Hepatocyte (in vitro differentiated cells): ENCODE results near the gene CBFA2T3. TPM values are rescaled to one million over a fixed set of nuclear protein-coding genes. Genes with fewer than 3 reads are reported as not detected.

Source experiments
- DNase-seq: peaks from one replicate; pipeline ENCODE4 v3.0.0-alpha.2; 2016; ENCODE audit warnings: low spot score
- H2AFZ ChIP-seq: fragments of 200-600 bp; sonication (generic); 2 replicates; pipeline ENCODE4 v1.6.0; 2016; ENCODE audit warnings: antibody characterized with exemption, mild to moderate bottlenecking
- H3K27ac ChIP-seq: fragments of 200-600 bp; sonication (generic); 2 replicates; pipeline ENCODE4 v1.5.1; 2016; ENCODE audit warnings: mild to moderate bottlenecking
- H3K27me3 ChIP-seq: fragments of 200-600 bp; sonication (generic); 2 replicates; pipeline ENCODE4 v1.6.1; 2016
- H3K36me3 ChIP-seq: fragments of 200-600 bp; sonication (generic); replicated peaks from 2 replicates; pipeline ENCODE4 v1.5.1; 2016; ENCODE audit warnings: low read depth; ENCODE audit not compliant: insufficient read depth
- H3K4me1 ChIP-seq: fragments of 200-600 bp; sonication (generic); 2 replicates; pipeline ENCODE4 v1.5.1; 2016; ENCODE audit warnings: mild to moderate bottlenecking, moderate library complexity; ENCODE audit not compliant: insufficient read depth
- H3K4me2 ChIP-seq: fragments of 200-600 bp; sonication (generic); 2 replicates; pipeline ENCODE4 v1.6.0; 2016
- H3K4me3 ChIP-seq: fragments of 200-600 bp; sonication (generic); 2 replicates; pipeline ENCODE4 v1.5.1; 2016; ENCODE audit warnings: mild to moderate bottlenecking
- H3K79me2 ChIP-seq: fragments of 200-600 bp; sonication (generic); 2 replicates; pipeline ENCODE4 v1.6.0; 2017; ENCODE audit warnings: mild to moderate bottlenecking
- H3K9me2 ChIP-seq: fragments of 200-600 bp; sonication (generic); replicated peaks from 2 replicates; pipeline ENCODE4 v1.6.0; 2017; ENCODE audit warnings: mild to moderate bottlenecking; ENCODE audit not compliant: insufficient read depth
- H3K9me3 ChIP-seq: fragments of 200-600 bp; sonication (generic); 2 replicates; pipeline ENCODE4 v1.5.1; 2016; ENCODE audit warnings: low read depth, mild to moderate bottlenecking
- H4K20me1 ChIP-seq: fragments of 200-600 bp; sonication (generic); 2 replicates; pipeline ENCODE4 v1.6.0; 2016; ENCODE audit warnings: mild to moderate bottlenecking; ENCODE audit not compliant: insufficient read depth, poor library complexity, severe bottlenecking
- EZH2 ChIP-seq: fragments of 200-600 bp; sonication (generic); IDR thresholded peaks from 2 replicates; pipeline ENCODE4 v1.6.1; 2016; ENCODE audit warnings: antibody characterized with exemption, mild to moderate bottlenecking, borderline replicate concordance
- EZH2phosphoT487 ChIP-seq: fragments of 200-600 bp; sonication (generic); IDR thresholded peaks from one replicate; pipeline ENCODE4 v1.6.1; 2018; ENCODE audit warnings: antibody characterized with exemption, mild to moderate bottlenecking, low read depth, moderate library complexity; ENCODE audit not compliant: unreplicated experiment, severe bottlenecking
- WGBS: methylation state at CpG from one replicate; pipeline ENCODE4 v1.1.6; 2016; ENCODE audit warnings: low lambda C conversion rate; ENCODE audit errors: missing lambda C conversion rate; 5-methylcytosine and 5-hydroxymethylcytosine counted together
- polyA plus RNA-seq: library from polyadenylated mRNA; unstranded; fragments of >200 nt; fragmentation: Nextera tagmentation; extraction: Ambion mirVana; gene quantifications from 2 replicates; pipeline ENCODE4 v1.2.1, GENCODE V29; 2016
- total RNA-seq: library from RNA; depleted of rRNA; stranded (reverse); fragments of >200 nt; gene quantifications from 2 replicates; pipeline ENCODE4 v1.2.3, GENCODE V29; 2014
- TF ChIP-seq, protein P1 (sequence below): fragments of 200-600 bp; sonication (generic); IDR thresholded peaks from 2 replicates; pipeline ENCODE4 v1.5.1; 2016; ENCODE audit warnings: antibody characterized with exemption, mild to moderate bottlenecking; ENCODE audit not compliant: poor library complexity

The CBFA2T3 gene
- total and polyA plus RNA-seq, 2 experiments from 2014 or later = 0.07 to 1.5 TPM

DNA sequence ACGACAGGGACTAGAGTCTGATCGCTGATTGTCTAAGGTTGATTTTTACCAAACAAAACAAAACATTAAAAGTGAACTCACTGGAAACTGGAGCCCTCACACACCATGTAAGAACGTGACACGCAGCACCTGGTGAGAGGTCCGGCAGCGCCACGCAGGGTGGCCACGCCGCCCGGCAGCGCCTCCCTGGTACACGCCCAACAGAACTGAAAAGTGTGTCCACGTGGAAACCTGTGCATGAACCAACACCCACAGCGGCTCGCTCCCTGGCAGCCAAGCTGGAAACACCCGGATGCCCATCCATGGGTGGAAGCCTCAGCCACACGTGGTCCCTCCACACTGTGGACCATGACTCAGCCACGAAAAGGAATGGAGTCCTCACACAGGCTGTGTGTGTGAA is 129.4 kb downstream of the CBFA2T3 start:
- WGBS = 98% methylated on average over 16 of the region's 18 CpGs

DNA sequence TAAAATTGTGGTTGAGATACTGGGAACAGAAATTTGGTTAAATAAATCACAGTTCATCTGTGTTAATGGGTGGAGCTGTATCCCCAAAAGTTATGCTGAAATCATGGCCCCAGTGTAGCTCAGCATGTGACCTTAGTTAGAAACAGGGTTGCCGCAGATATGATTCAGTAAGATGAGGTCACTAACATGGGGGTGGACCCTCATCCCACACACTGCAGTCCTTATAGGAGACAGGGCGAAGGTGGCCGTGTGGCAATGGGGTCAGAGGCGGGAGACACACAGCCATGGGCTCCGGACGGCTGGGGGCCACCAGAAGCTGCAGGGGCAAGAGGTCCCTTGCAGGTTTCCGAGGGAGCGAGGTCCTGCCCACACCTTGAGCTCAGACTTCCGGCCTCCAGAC is 130.9 kb downstream of the CBFA2T3 start:
- TF ChIP-seq EZH2 (no peak), EZH2phosphoT487 (no peak)
- TF ChIP-seq, protein P1, sequence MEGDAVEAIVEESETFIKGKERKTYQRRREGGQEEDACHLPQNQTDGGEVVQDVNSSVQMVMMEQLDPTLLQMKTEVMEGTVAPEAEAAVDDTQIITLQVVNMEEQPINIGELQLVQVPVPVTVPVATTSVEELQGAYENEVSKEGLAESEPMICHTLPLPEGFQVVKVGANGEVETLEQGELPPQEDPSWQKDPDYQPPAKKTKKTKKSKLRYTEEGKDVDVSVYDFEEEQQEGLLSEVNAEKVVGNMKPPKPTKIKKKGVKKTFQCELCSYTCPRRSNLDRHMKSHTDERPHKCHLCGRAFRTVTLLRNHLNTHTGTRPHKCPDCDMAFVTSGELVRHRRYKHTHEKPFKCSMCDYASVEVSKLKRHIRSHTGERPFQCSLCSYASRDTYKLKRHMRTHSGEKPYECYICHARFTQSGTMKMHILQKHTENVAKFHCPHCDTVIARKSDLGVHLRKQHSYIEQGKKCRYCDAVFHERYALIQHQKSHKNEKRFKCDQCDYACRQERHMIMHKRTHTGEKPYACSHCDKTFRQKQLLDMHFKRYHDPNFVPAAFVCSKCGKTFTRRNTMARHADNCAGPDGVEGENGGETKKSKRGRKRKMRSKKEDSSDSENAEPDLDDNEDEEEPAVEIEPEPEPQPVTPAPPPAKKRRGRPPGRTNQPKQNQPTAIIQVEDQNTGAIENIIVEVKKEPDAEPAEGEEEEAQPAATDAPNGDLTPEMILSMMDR = no peak

More for the DNA sequence above, 129.4 kb downstream of the CBFA2T3 start:
- Histone ChIP-seq H3K27ac (no peak overlapping the region), H3K9me3 (no peaks in the 10 kb centered on the region), H3K4me3 (no peak overlapping the region), H3K9me2 (no peaks in the 10 kb centered on the region), H3K27me3 (no peaks in the 10 kb centered on the region), H3K4me1 (no peaks in the 10 kb centered on the region), H4K20me1 (no peaks in the 10 kb centered on the region), H3K79me2 (no peaks in the 10 kb centered on the region), H3K4me2 (no peak overlapping the region), H3K36me3 (no peaks in the 10 kb centered on the region), H2AFZ (no peak overlapping the region)
- no peak for TF ChIP-seq EZH2
- no peak for TF ChIP-seq EZH2phosphoT487
- TF ChIP-seq, protein P1 = no peak
- no peak for DNase-seq

DNA sequence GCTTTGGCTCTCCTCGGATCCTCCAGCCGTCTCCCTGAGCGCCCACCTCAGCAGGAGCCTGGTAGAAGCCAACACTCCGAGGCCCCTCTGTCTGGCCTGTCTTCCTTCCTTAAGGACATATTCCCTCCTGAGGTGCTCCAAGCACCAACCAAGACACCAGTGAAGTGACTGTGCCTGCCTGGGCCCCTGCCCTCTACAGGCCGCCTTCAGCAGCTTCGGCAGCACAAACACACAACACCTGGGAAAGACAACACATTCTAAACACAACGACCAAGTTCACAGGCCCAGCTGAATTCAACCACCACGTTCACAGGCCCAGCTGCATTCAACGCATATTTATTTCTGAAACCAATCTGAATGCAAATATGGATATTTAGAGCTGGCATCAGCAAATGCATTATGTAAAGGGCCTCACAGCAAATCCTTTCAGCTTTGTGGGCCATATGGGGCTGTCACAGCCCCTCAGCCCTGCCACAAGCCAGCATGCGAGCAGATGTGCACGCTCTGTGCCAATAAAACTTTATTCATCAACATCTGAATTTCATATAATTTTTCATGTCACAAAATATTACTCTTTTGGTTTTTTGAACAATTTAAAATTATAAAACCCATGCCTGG is 132.5 kb downstream of the CBFA2T3 start:
- no peak for DNase-seq
- 81% methylated on average over 10 of the region's 11 CpGs for WGBS
- H3K79me2 ChIP-seq = no peaks in the 10 kb centered on the region
- no peaks in the 10 kb centered on the region for H3K36me3 ChIP-seq
- no peaks in the 10 kb centered on the region for H3K9me2 ChIP-seq
- TF ChIP-seq EZH2phosphoT487 = no peak
- TF ChIP-seq, protein P1 = no peak
- TF ChIP-seq EZH2 = no peak
- no peaks in the 10 kb centered on the region for H3K9me3 ChIP-seq
- no peak overlapping the region for H3K4me2 ChIP-seq
- H3K27me3 ChIP-seq = no peaks in the 10 kb centered on the region
- no peak overlapping the region for H3K4me3 ChIP-seq
- H2AFZ ChIP-seq = no peak overlapping the region
- H3K4me1 ChIP-seq = no peaks in the 10 kb centered on the region
- no peak overlapping the region for H3K27ac ChIP-seq
- no peaks in the 10 kb centered on the region for H4K20me1 ChIP-seq

More for the DNA sequence above, 130.9 kb downstream of the CBFA2T3 start:
- no peaks in the 10 kb centered on the region for H3K4me1 ChIP-seq
- no peaks in the 10 kb centered on the region for H3K79me2 ChIP-seq
- no peaks in the 10 kb centered on the region for H3K9me2 ChIP-seq
- no peak overlapping the region for H3K4me3 ChIP-seq
- no peak overlapping the region for H3K27ac ChIP-seq
- no peaks in the 10 kb centered on the region for H3K36me3 ChIP-seq
- no peak overlapping the region for H3K4me2 ChIP-seq
- H2AFZ ChIP-seq = no peak overlapping the region
- H4K20me1 ChIP-seq = no peaks in the 10 kb centered on the region
- no peaks in the 10 kb centered on the region for H3K9me3 ChIP-seq
- 96% methylated on average over 9 of the region's 9 CpGs for WGBS
- no peak for DNase-seq
- no peaks in the 10 kb centered on the region for H3K27me3 ChIP-seq
